OCI-LY3 (cell line): ENCODE measurements around the gene MAP1B.

ENCODE experiments used
- H2AFZ ChIP-seq: fragments of 200-600, 300-600 bp; shearing (Covaris generic); 2 replicates; pipeline ENCODE4 v1.6.0; 2014; ENCODE audit warnings: antibody characterized with exemption, low read depth, low read length
- H3K27ac ChIP-seq: fragments of 200-600, 300-600 bp; sonication (generic); 2 replicates; pipeline ENCODE4 v1.5.1; 2014; ENCODE audit warnings: mild to moderate bottlenecking, low read length, moderate library complexity, mixed read lengths
- H3K27me3 ChIP-seq: fragments of 200-600, 300-600 bp; sonication (generic); 2 replicates; pipeline ENCODE4 v1.6.1; 2014; ENCODE audit warnings: low read depth, low read length, mixed read lengths
- H3K36me3 ChIP-seq: fragments of 200-600, 300-600 bp; sonication (generic); replicated peaks from 2 replicates; pipeline ENCODE3; 2014; ENCODE audit warnings: low read depth, low read length, mixed read lengths
- H3K4me1 ChIP-seq: fragments of 300-600, 200-600 bp; sonication (generic); 2 replicates; pipeline ENCODE4 v1.6.1; 2014; ENCODE audit warnings: low read length, mixed read lengths
- H3K4me2 ChIP-seq: fragments of 200-600, 300-600 bp; sonication (generic); 2 replicates; pipeline ENCODE4 v1.6.1; 2014; ENCODE audit warnings: low read length, mixed read lengths
- H3K4me3 ChIP-seq: fragments of 300-600, 200-600 bp; sonication (generic); 2 replicates; pipeline ENCODE4 v1.5.1; 2014; ENCODE audit warnings: antibody characterized with exemption, mild to moderate bottlenecking, low read length, moderate library complexity
- H3K79me2 ChIP-seq: fragments of 300-600, 200-600 bp; shearing (Covaris generic); 2 replicates; pipeline ENCODE4 v1.6.1; 2014; ENCODE audit warnings: mild to moderate bottlenecking, low read length, mixed read lengths
- H3K9ac ChIP-seq: fragments of 300-600, 200-600 bp; shearing (Covaris generic); 2 replicates; pipeline ENCODE4 v1.6.0; 2014; ENCODE audit warnings: mild to moderate bottlenecking, low read length, moderate library complexity
- H3K9me3 ChIP-seq: fragments of 200-600, 300-600 bp; shearing (Covaris generic); 2 replicates; pipeline ENCODE4 v1.6.1; 2014; ENCODE audit warnings: low read length, mixed read lengths; ENCODE audit not compliant: insufficient read depth
- H4K20me1 ChIP-seq: fragments of 200-600, 300-600 bp; sonication (generic); 2 replicates; pipeline ENCODE4 v1.6.1; 2016; ENCODE audit warnings: low read length, mixed read lengths; ENCODE audit not compliant: insufficient read depth
- CTCF ChIP-seq: fragments of 200-600, 300-600 bp; sonication (generic); IDR thresholded peaks from 2 replicates; pipeline ENCODE4 v1.5.1; 2014; ENCODE audit warnings: antibody characterized with exemption, low read length, low read depth
- EZH2phosphoT487 ChIP-seq: fragments of 200-600 bp; shearing (Covaris generic); IDR thresholded peaks from 2 replicates; pipeline ENCODE4 v1.6.1; 2018; ENCODE audit warnings: antibody characterized with exemption, mixed run types, low read depth

MAP1B gene

DNA sequence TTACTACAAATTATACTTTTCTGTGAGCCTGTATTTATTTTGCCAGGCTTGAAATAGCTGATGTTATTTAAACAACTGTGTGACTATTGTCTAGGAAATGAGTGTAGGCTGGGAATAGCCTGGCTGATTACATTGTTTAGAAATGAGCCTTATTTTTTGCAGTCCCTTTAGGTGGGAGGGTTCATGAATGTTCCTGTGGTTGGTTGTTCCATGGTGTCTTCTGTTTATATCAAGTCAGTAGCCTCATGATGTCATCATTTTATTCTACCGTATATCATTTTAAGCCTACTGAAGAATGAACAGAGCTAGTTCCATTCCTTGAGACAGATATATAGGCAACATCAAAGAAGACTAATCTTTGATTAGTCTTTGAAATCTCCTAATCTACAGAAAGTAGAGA lies 53.1 kb downstream of the MAP1B start:
- TF ChIP-seq CTCF = no peak
- TF ChIP-seq EZH2phosphoT487 = no peak
- Histone ChIP-seq H3K9ac (no peak overlapping the region), H3K27ac (no peak overlapping the region), H3K36me3 (no peaks in the 10 kb centered on the region), H3K4me1 (peaks cover 2% of the 10 kb centered on the region; the same call in 1 of the 2 replicates), H3K27me3 (0 out of 2 replicates have a peak, but pooled peaks cover 4% of the 10 kb centered on the region), H3K4me2 (no peak overlapping the region), H3K79me2 (no peaks in the 10 kb centered on the region), H3K9me3 (no peaks in the 10 kb centered on the region), H3K4me3 (no peak overlapping the region), H4K20me1 (no peaks in the 10 kb centered on the region), H2AFZ (no peak overlapping the region)

- Histone ChIP-seq H3K36me3 (no peaks in the 10 kb centered on the region), H3K4me3 (no peak overlapping the region), H2AFZ (no peak overlapping the region), H3K27me3 (0 out of 2 replicates have a peak, but pooled peaks cover 4% of the 10 kb centered on the region), H4K20me1 (no peaks in the 10 kb centered on the region), H3K27ac (no peak overlapping the region), H3K9ac (no peak overlapping the region), H3K4me2 (no peak overlapping the region), H3K9me3 (no peaks in the 10 kb centered on the region), H3K4me1 (peaks cover 2% of the 10 kb centered on the region; the same call in 1 of the 2 replicates), H3K79me2 (no peaks in the 10 kb centered on the region)
- no peak for TF ChIP-seq CTCF
Observed at GRCh38 chr5:72160959-72161358, 53.7 kb downstream of the MAP1B start.

GRCh38 chr5:72161951-72162350 lies 54.7 kb downstream of the MAP1B start:
- H3K4me3 ChIP-seq = peak overlapping the region; percentile 30; the same call in 1 of the 2 replicates
- no peak overlapping the region for H2AFZ ChIP-seq
- H3K27ac ChIP-seq = no peak overlapping the region
- no peaks in the 10 kb centered on the region for H3K9me3 ChIP-seq
- no peaks in the 10 kb centered on the region for H4K20me1 ChIP-seq
- peaks cover 11% of the 10 kb centered on the region for H3K27me3 ChIP-seq
- peak overlapping the region; percentile 39; the same call in 1 of the 2 replicates for H3K4me2 ChIP-seq
- peaks cover 9% of the 10 kb centered on the region for H3K4me1 ChIP-seq
- no peaks in the 10 kb centered on the region for H3K79me2 ChIP-seq
- no peaks in the 10 kb centered on the region for H3K36me3 ChIP-seq
- TF ChIP-seq EZH2phosphoT487 (no peak), CTCF (no peak)
- no peak overlapping the region for H3K9ac ChIP-seq

DNA sequence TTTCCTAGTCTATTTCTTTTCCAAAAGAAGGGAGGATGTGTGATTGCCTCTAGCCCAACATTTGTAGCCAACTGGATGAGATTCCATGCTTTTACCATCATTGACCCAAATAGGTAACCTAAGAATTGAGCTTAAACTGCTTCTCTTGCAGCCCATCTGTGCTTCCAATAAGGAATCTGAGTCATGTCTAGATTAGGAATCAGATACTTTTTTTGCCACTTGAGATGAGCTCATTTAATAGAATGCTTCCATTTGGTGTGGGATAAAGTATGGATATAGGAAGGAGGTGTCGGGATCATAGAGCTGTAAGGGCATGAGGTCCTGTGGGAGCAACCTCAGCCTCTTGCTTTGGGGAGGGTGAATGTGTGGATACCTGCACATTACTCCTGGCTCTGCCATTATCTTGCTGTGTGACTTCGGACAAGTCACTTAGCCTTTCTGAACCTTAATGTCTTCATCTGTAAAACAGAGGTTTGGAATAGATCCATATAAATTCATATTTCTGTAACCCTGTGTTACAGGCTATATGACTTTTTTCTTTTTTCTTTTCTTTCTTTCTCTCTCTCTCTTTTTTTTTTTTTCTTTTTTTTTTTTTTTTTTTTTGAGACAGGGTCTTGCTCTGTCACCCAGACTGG lies 56.2 kb downstream of the MAP1B start:
- peaks cover 15% of the 10 kb centered on the region for H3K4me1 ChIP-seq
- H3K9me3 ChIP-seq = no peaks in the 10 kb centered on the region
- no peak overlapping the region for H3K4me2 ChIP-seq
- no peaks in the 10 kb centered on the region for H4K20me1 ChIP-seq
- H3K4me3 ChIP-seq = no peak overlapping the region
- TF ChIP-seq CTCF (no peak), EZH2phosphoT487 (no peak)
- H3K9ac ChIP-seq = no peak overlapping the region
- H3K27ac ChIP-seq = no peak overlapping the region
- no peaks in the 10 kb centered on the region for H3K79me2 ChIP-seq
- peaks cover 24% of the 10 kb centered on the region for H3K27me3 ChIP-seq
- no peaks in the 10 kb centered on the region for H3K36me3 ChIP-seq
- H2AFZ ChIP-seq = no peak overlapping the region
